IgD-negative memory B cell (primary cell): ENCODE data around the gene DUSP2. TPM values are rescaled to one million over a fixed set of nuclear protein-coding genes. Genes with fewer than 3 reads are reported as not detected.
A peak's percentile ranks its signal among the peaks of the same experiment; 100 is the strongest.
"Not testable (repeated sequence)": the region's sequence is repeated elsewhere in the genome, so short reads cannot be mapped to it uniquely, and the experiment has no call there.

ENCODE experiments used
- H3K27ac Mint-ChIP-seq, 3 donors: one replicate each; pipeline ENCODE4 v1.8.0; 2020 to 2022; ENCODE audit warnings: mild to moderate bottlenecking in 3 of 3, mixed read lengths in 3 of 3, moderate library complexity in 1 of 3
- H3K27me3 Mint-ChIP-seq: one replicate; pipeline ENCODE4 v1.8.0; 2021; ENCODE audit warnings: mixed read lengths
- H3K36me3 Mint-ChIP-seq: one replicate; pipeline ENCODE4 v1.8.0; 2020; ENCODE audit warnings: mild to moderate bottlenecking, mixed read lengths
- H3K4me1 Mint-ChIP-seq, 3 donors: one replicate each; pipeline ENCODE4 v1.8.0; 2020 to 2022; ENCODE audit warnings: mixed read lengths in 3 of 3, mild to moderate bottlenecking in 1 of 3
- H3K4me3 Mint-ChIP-seq, 4 donors: one replicate each; pipeline ENCODE4 v1.8.0; 2020 to 2022; ENCODE audit warnings: mild to moderate bottlenecking in 4 of 4, mixed read lengths in 4 of 4, moderate library complexity in 3 of 4
- H3K9me3 Mint-ChIP-seq, 3 donors: one replicate each; pipeline ENCODE4 v1.8.0; 2020 to 2021; ENCODE audit warnings: mixed read lengths in 3 of 3, mild to moderate bottlenecking in 1 of 3
- polyA plus RNA-seq: library from polyadenylated mRNA; unstranded; fragments of 300-500 nt; fragmentation: Illumina TruSeq; gene quantifications from one replicate; pipeline ENCODE4 v1.2.3, GENCODE V29; 2021

The DUSP2 gene
- polyA plus RNA-seq, 1 donor from 2014 or later, result 55.6 TPM

DNA sequence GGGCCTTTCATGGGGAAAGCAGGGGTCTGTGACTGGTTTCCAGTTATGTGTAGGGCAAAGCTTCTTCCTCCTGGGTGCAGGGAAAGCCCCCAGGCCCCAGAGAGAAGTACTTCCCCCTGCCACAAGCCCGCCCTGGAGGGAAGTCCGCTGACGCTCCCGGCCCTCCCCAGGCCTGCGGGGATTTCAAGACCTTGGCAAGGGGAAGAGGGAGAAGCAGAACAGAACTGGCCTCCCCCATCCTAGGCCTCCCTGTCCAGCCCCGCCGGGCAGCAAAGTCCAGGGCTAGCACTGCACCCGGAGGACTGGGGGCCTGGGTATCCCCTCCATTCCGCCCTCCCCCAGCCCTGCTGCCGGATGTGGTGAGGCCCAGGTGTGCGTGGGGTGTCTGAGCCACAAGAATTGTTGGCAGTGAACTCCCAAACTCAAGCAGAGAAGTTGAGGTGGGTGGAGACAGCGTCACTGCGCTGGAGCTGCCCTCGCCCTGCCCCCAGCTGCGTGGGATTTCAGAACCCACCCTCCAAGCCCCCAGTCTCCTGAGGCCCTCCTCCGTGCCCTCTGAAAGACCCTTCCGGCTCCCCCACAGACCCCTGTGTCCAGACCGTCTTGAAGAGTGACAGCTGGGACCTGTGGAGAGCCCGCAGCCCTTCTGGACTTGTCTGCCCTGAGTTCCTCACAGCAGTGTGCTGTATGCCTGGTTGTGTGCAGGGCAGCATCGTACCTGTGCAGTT, 1.1 kb upstream of the DUSP2 start:
- peak overlapping the region; percentile 97 to 99 (median 99) for H3K27ac Mint-ChIP-seq
- H3K36me3 Mint-ChIP-seq, result no peaks in the 10 kb centered on the region
- peaks cover 32 to 50% (median 46%) of the 10 kb centered on the region in 3 donors for H3K4me1 Mint-ChIP-seq
- no peaks in the 10 kb centered on the region for H3K9me3 Mint-ChIP-seq
- peak overlapping the region; percentile 77 to 92 (median 86) for H3K4me3 Mint-ChIP-seq
- H3K27me3 Mint-ChIP-seq, result no peaks in the 10 kb centered on the region

GRCh38 chr2:96145848-96146152, 560 bp upstream of the DUSP2 start:
- no peaks in the 10 kb centered on the region for H3K27me3 Mint-ChIP-seq
- peak overlapping the region; percentile 97 to 99 (median 99) for H3K27ac Mint-ChIP-seq
- no peaks in the 10 kb centered on the region for H3K9me3 Mint-ChIP-seq
- no peaks in the 10 kb centered on the region for H3K36me3 Mint-ChIP-seq
- peaks cover 32 to 50% (median 46%) of the 10 kb centered on the region in 3 donors for H3K4me1 Mint-ChIP-seq
- H3K4me3 Mint-ChIP-seq, result peak overlapping the region; percentile 77 to 92 (median 86)

DNA sequence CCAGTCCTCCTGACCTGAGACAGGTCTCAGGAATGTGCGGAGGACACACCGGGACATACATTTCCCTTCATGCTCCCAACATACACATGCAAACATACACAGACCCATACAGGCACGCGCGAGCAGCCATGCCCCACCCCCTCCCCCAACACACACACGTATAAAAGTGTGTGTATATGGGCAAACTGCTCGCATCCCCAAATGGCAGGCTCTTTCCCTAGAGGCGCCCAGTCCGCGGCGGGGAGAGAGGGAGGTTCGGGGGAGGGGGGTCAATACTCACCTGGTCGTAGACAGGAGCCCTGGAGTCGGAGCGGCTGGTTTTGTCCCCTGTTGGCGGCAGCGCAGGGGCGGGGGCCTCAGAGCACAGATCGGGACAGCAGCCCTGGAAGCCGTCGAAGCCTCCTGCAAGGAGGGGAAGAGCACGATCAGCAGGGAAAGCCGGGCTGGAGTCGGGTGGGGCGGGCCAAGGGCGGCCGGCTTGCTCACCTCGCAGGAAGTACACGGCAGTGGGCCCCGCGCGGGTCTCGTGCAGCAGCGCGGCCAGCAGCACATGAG, 682 bp downstream of the DUSP2 start:
- Mint-ChIP-seq H3K27ac (peak overlapping the region; percentile 87 to 98 (median 97)), H3K4me3 (peak overlapping the region; percentile 88 to 96 (median 92)), H3K4me1 (peaks cover 32 to 50% (median 46%) of the 10 kb centered on the region in 3 donors), H3K36me3 (no peaks in the 10 kb centered on the region), H3K27me3 (no peaks in the 10 kb centered on the region), H3K9me3 (no peaks in the 10 kb centered on the region)

- Mint-ChIP-seq H3K4me1 (peaks cover 32 to 46% (median 43%) of the 10 kb centered on the region in 3 donors), H3K36me3 (no peaks in the 10 kb centered on the region), H3K27me3 (no peaks in the 10 kb centered on the region), H3K9me3 (no peaks in the 10 kb centered on the region), H3K27ac (peak overlapping the region; percentile 87 to 98 (median 97)), H3K4me3 (peak overlapping the region; percentile 88 to 96 (median 92))
Measured at GRCh38 chr2:96143848-96144480, 1.3 kb downstream of the DUSP2 start.

DNA sequence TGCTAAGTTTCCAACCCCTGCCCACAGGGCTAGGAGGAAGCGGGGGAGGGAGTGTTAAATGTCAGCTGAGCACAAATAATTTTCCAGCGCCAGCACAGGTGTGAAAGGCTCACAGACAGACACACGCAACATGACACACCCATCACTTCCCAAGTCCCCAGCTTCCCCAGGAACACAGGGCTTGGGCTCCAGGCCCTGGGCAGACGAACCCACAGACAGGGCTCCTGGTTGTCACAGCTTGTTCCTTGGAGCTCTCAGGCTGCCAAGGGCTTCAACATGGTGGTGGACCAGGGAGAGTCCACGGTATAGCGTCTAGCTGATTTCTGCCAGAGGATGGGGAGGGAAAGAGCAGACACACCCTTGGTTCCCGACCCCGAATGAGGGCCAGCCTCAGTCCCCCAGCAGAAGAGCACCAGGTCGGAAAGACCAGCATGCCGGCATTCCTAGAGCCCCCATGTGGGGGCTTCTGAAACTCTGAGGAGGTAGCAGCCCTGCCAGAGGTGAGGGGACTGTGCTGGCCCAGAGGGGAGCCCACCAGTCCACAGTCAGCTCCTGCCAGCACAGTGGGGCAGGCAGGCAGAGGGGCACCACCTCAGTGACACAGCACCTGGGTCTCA, 1.9 kb downstream of the DUSP2 start:
- peak overlapping the region; percentile 88 to 96 (median 92) for H3K4me3 Mint-ChIP-seq
- no peaks in the 10 kb centered on the region for H3K9me3 Mint-ChIP-seq
- H3K27ac Mint-ChIP-seq, result peak overlapping the region; percentile 87 to 98 (median 97)
- H3K27me3 Mint-ChIP-seq, result no peaks in the 10 kb centered on the region
- H3K4me1 Mint-ChIP-seq, result peaks cover 30 to 43% (median 40%) of the 10 kb centered on the region in 3 donors
- H3K36me3 Mint-ChIP-seq, result no peaks in the 10 kb centered on the region

GRCh38 chr2:96142217-96143113, 2.8 kb downstream of the DUSP2 start:
- H3K27ac Mint-ChIP-seq, result peak overlapping the region; percentile 3 to 97 (median 87)
- H3K36me3 Mint-ChIP-seq, result no peaks in the 10 kb centered on the region

GRCh38 chr2:96141624-96141967, 3.6 kb downstream of the DUSP2 start:
- peaks cover 23 to 32% (median 27%) of the 10 kb centered on the region in 3 donors for H3K4me1 Mint-ChIP-seq

More at GRCh38 chr2:96142217-96143113, 2.8 kb downstream of the DUSP2 start:
- H3K27me3 Mint-ChIP-seq, result no peaks in the 10 kb centered on the region
- peak overlapping the region; percentile 67 to 96 (median 88) for H3K4me3 Mint-ChIP-seq
- no peaks in the 10 kb centered on the region for H3K9me3 Mint-ChIP-seq
- peaks cover 27 to 40% (median 35%) of the 10 kb centered on the region in 3 donors for H3K4me1 Mint-ChIP-seq

DNA sequence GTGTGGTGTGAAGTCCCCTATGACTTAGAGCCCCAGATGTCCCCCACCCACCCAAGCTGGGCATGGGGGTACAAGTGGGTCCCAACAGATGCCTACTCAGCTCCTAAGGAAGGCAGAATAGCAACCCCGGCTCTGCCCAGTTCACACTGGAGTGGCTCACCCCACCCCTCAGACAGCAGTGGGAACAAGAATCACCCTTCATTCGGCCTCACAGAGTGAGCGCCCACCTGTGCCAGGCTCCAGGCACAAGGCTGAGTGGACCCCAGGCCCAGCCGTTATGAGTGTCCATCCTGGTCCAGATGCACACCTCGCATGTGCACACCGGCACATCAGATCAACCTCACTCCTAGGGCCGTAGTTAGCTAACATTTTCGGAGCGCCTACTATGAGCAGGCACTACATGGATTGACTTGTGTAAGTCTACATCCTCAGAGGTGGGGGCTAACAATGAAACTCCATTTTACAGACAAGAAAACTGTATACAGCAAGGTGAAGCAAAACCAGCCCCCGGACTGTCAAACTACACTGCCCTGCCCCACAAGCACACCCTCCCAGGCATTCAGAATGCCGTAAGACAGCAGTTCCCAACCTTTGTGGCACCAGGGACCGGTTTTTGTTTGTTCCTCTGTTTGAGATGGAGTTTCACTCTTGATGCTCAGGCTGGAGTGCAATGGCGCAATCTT, 4.2 kb downstream of the DUSP2 start:
- Mint-ChIP-seq H3K36me3 (no peaks in the 10 kb centered on the region), H3K4me3 (no peak overlapping the region), H3K27ac (peak overlapping the region in 1 of 3 donors; percentile 87), H3K4me1 (peaks cover 19 to 27% (median 23%) of the 10 kb centered on the region in 3 donors), H3K9me3 (no peaks in the 10 kb centered on the region), H3K27me3 (no peaks in the 10 kb centered on the region)

More at GRCh38 chr2:96141624-96141967, 3.6 kb downstream of the DUSP2 start:
- H3K27me3 Mint-ChIP-seq, H3K36me3 Mint-ChIP-seq, H3K9me3 Mint-ChIP-seq: not testable (repeated sequence)
- H3K27ac Mint-ChIP-seq, result peak overlapping the region in 2 of 3 donors; percentile 78 to 87
- H3K4me3 Mint-ChIP-seq, result peak overlapping the region in 1 of 4 donors; percentile 88

DNA sequence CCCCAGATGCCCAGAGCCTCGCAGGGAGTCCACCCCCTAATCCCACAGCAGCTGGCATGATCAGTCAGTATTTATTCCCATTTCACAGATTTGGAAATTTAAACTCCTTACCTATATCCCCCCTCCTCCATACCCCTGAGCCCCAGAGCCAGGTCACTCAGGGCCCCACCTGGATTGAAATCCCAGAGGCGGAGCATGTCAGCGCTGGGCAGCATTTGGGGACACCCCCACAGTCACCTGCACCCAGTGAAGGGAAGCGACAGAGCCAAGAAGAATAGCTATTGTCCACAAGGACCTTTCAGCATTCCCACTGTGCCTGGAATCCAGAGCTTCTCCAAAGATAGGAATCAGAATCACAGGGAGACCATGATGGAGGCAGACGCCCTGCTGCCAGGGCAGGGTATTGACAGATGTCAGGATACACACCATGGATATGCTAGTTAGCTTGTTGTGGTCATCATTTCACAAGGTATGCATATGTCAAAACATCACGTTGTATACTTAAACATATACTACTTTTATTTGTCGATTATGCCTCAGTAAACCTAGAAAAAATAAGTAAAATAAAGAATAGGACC, 6.0 kb downstream of the DUSP2 start:
- Mint-ChIP-seq H3K4me1 (peaks cover 15 to 22% (median 19%) of the 10 kb centered on the region in 3 donors), H3K27ac (peak overlapping the region; percentile 67 to 84 (median 83)), H3K9me3 (no peaks in the 10 kb centered on the region), H3K27me3 (no peaks in the 10 kb centered on the region), H3K4me3 (peak overlapping the region in 2 of 4 donors; percentile 17 to 53), H3K36me3 (no peaks in the 10 kb centered on the region)

- Mint-ChIP-seq H3K27ac (peak within 1 kb of the TSS; percentile 67 to 84 (median 83)), H3K36me3 (no peaks in the 10 kb centered on the region), H3K4me3 (peak within 1 kb of the TSS in 2 of 4 donors; percentile 17 to 53), H3K4me1 (peaks cover 11 to 16% (median 13%) of the 10 kb centered on the region in 3 donors), H3K9me3 (no peaks in the 10 kb centered on the region), H3K27me3 (no peaks in the 10 kb centered on the region)
Measured at GRCh38 chr2:96138179-96139145, 6.8 kb downstream of the DUSP2 start, which contains the start of gene ASTL. ASTL (minus strand) TSS chr2:96138502; CDS start chr2:96138436, 66 bp downstream.

GRCh38 chr2:96137321-96138178, 7.7 kb downstream of the DUSP2 start:
- Mint-ChIP-seq H3K36me3 (no peaks in the 10 kb centered on the region), H3K4me3 (no peak overlapping the region), H3K27me3 (no peaks in the 10 kb centered on the region), H3K27ac (peak overlapping the region in 2 of 3 donors; percentile 28 to 59), H3K9me3 (no peaks in the 10 kb centered on the region), H3K4me1 (peaks cover 5 to 8% (median 8%) of the 10 kb centered on the region in 3 donors)
